B cell (primary cell): Measurements from ENCODE around the gene STAU1.

ENCODE experiments used
- EZH2 ChIP-seq: IDR thresholded peaks from 2 replicates; pipeline ENCODE4 v1.6.1; 2012; ENCODE audit warnings: borderline replicate concordance, low read depth, mild to moderate bottlenecking, moderate library complexity, low read length; ENCODE audit not compliant: insufficient read depth, poor library complexity, severe bottlenecking
- TF ChIP-seq, protein P1 (sequence below): fragments of 200-600 bp; IDR thresholded peaks from one replicate; pipeline ENCODE4 v1.8.0; 2022; ENCODE audit warnings: antibody characterized with exemption, mild to moderate bottlenecking

DNA sequence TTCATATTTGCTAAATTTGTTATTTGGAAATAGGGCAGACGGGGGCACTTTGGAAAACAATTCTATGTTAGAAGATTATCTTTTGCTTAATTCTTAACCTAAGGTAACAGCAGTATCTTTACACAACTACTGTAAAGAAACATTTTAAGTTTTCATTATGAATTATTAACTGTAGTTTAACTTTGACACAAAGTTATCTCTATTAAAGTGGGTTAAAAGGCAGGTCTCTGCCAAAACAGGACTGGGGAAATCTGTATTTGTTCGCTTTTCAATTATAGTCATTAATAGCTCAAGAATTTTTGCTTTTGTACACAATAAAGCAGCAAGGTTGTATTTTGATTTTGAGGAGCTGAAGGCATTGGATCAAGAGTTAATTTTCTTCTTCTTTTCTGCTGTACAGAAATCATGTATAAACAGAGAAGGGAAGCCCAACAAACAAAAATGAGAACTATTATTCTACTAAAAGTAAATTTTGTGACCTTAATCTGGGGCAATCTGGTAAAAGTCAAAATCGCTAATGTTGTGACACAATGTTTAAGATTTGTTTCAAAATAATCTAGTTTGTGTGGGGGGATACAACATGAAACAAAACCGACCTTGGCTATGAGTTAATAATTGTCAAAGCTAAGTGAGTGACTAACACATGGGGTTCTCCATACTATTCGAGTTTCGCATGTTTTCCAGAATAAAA, 2.9 kb downstream of the STAU1 start:
- TF ChIP-seq, protein P1, sequence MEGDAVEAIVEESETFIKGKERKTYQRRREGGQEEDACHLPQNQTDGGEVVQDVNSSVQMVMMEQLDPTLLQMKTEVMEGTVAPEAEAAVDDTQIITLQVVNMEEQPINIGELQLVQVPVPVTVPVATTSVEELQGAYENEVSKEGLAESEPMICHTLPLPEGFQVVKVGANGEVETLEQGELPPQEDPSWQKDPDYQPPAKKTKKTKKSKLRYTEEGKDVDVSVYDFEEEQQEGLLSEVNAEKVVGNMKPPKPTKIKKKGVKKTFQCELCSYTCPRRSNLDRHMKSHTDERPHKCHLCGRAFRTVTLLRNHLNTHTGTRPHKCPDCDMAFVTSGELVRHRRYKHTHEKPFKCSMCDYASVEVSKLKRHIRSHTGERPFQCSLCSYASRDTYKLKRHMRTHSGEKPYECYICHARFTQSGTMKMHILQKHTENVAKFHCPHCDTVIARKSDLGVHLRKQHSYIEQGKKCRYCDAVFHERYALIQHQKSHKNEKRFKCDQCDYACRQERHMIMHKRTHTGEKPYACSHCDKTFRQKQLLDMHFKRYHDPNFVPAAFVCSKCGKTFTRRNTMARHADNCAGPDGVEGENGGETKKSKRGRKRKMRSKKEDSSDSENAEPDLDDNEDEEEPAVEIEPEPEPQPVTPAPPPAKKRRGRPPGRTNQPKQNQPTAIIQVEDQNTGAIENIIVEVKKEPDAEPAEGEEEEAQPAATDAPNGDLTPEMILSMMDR: no peak
- TF ChIP-seq EZH2: no peak
